ENCODE measurements around the gene TNNI2. TPM values are rescaled to one million over a fixed set of nuclear protein-coding genes. Genes with fewer than 3 reads are reported as not detected.

The TNNI2 gene
- total RNA-seq, 2 experiments from 2014 or later, result 2.5 to 14.3 TPM

DNA sequence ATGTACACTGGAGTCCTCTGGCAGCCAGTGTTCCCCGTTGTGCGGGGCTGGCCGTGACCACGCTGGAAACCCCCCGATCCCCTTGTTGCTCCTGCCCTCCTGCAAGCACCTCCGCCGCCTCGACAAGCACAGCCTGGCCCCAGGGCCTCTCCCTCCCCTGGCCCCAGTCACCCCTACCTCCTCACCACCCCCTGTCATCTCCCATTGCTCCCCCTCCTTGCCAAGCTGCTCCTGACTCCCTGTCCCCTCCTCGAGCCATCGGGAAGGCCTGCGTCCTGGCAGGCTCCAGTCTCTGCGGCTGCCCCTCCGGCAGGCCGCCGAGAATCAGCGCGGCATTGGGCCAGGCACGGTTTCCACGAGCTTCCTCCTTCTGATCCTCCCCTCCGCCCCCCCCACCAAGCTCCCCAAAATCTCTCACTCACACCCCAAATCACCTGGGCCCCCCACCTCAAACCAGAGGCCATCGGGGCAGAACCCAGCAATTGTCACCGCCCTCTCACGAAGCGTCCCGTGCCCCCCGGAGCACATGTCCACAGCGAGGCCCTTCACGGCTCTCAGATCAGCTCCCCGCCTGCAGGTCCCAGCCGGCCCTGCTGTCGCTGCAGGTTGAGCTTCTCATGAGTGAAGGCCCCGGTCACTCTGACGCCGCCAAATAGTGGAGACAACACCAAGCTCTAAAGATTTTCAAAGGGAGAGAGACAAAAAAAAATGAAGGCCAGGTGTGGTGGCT lies 8.4 kb downstream of the TNNI2 start:
- Histone ChIP-seq H3K4me2 (ENCODE audit: low read length) (no peak overlapping the region), H3K9me2 (ENCODE audit: insufficient read depth, low read length) (no peaks in the 10 kb centered on the region), H3K4me3 (ENCODE audit: low read depth, low read length, poor library complexity, severe bottlenecking) (no peak overlapping the region), H3K79me2 (ENCODE audit: insufficient read depth, low read depth, low read length) (no peaks in the 10 kb centered on the region), H4K20me1 (ENCODE audit: insufficient read depth, low read length) (no peaks in the 10 kb centered on the region), H3K9me3 (ENCODE audit: low read length) (no peaks in the 10 kb centered on the region), H3K27ac (ENCODE audit: low read depth, low read length, poor library complexity, severe bottlenecking) (no peak overlapping the region), H2AFZ (ENCODE audit: low read length) (no peak overlapping the region), H3K36me3 (ENCODE audit: insufficient read depth, low read length) (no peaks in the 10 kb centered on the region), H3K4me1 (ENCODE audit: insufficient read depth, low read length, poor library complexity, severe bottlenecking) (peaks cover 44% of the 10 kb centered on the region)
- POLR2A ChIA-PET, result interaction anchor here (0.6 kb wide), 1 partner anchor 16 kb away, joined by 4 read pairs; no protein-coding TSS in a partner anchor
- DNase-seq (ENCODE audit: low spot score), result no peak
- BruUV-seq (replicated peaks), result no TSS peak
- TF ChIP-seq, protein P1, sequence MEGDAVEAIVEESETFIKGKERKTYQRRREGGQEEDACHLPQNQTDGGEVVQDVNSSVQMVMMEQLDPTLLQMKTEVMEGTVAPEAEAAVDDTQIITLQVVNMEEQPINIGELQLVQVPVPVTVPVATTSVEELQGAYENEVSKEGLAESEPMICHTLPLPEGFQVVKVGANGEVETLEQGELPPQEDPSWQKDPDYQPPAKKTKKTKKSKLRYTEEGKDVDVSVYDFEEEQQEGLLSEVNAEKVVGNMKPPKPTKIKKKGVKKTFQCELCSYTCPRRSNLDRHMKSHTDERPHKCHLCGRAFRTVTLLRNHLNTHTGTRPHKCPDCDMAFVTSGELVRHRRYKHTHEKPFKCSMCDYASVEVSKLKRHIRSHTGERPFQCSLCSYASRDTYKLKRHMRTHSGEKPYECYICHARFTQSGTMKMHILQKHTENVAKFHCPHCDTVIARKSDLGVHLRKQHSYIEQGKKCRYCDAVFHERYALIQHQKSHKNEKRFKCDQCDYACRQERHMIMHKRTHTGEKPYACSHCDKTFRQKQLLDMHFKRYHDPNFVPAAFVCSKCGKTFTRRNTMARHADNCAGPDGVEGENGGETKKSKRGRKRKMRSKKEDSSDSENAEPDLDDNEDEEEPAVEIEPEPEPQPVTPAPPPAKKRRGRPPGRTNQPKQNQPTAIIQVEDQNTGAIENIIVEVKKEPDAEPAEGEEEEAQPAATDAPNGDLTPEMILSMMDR (conservative IDR thresholded peaks at IDR 0.05; ENCODE audit: low read length), result no peak
- no peak for TF ChIP-seq EZH2phosphoT487 (IDR thresholded peaks at IDR 0.05; ENCODE audit: borderline replicate concordance, low read depth, low read length)
- CTCF ChIA-PET (ENCODE audit: unreplicated experiment), result interaction anchor here (0.7 kb wide), 1 partner anchor 1143 kb away, joined by 4 read pairs; no protein-coding TSS in a partner anchor
- intact Hi-C loops (cut with micrococcal nuclease; ENCODE audit: unreplicated experiment), result no loop called here

DNA sequence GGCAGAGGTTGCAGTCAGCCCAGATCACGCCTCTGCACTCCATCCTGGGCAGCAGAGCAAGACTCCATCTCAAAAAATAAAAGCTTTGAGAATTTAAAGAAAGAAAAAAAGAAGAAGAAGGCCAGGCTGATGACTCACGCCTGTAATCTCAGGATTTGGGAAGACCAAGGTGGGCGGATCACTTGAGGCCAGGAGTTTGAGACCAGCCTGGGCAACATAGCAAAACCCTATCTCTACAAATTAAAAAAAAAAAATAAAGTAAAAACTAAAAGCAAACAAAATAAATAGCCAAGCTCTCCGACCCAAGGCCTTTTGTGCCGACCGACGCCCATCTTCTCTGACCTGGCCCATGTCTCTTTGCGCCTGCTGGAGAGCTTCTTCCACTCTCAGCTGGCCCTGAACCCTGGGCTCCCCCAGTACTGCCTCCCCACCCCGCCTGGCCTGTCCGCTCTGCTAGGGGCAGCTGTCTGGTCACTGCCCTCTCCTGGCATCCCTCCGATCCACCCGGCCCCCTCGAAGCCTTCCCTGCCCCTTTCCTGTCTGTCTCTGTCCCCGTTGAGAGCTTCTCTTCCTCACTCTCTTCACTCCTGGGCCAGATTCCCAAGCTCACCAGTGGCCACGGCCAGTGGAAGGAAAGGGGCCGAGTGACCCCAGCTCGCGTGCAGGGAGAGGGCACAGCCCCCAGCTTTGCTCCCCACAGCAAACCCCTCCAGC lies 9.3 kb downstream of the TNNI2 start:
- Histone ChIP-seq H3K9me2 (ENCODE audit: insufficient read depth, low read length) (no peaks in the 10 kb centered on the region), H3K36me3 (ENCODE audit: insufficient read depth, low read length) (no peaks in the 10 kb centered on the region), H3K4me3 (ENCODE audit: low read depth, low read length, poor library complexity, severe bottlenecking) (no peak overlapping the region), H4K20me1 (ENCODE audit: insufficient read depth, low read length) (no peaks in the 10 kb centered on the region), H3K79me2 (ENCODE audit: insufficient read depth, low read depth, low read length) (peaks cover 1% of the 10 kb centered on the region; the same call in 1 of the 2 replicates), H2AFZ (ENCODE audit: low read length) (no peak overlapping the region), H3K27ac (ENCODE audit: low read depth, low read length, poor library complexity, severe bottlenecking) (no peak overlapping the region), H3K9me3 (ENCODE audit: low read length) (no peaks in the 10 kb centered on the region), H3K4me2 (ENCODE audit: low read length) (no peak overlapping the region), H3K4me1 (ENCODE audit: insufficient read depth, low read length, poor library complexity, severe bottlenecking) (peaks cover 49% of the 10 kb centered on the region)
- ChIA-PET POLR2A (interaction anchor here (0.7 kb wide), 1 partner anchor 34 kb away, joined by 3 read pairs; no protein-coding TSS in a partner anchor), CTCF (ENCODE audit: unreplicated experiment) (no interaction called here)
- TF ChIP-seq, protein P1 (conservative IDR thresholded peaks at IDR 0.05; ENCODE audit: low read length), result no peak
- no peak for TF ChIP-seq EZH2phosphoT487 (IDR thresholded peaks at IDR 0.05; ENCODE audit: borderline replicate concordance, low read depth, low read length)
- intact Hi-C loops (cut with micrococcal nuclease; ENCODE audit: unreplicated experiment), result no loop called here
- BruUV-seq (replicated peaks), result no TSS peak
- no peak for DNase-seq (ENCODE audit: low spot score)

Measured in OCI-LY7 (cell line).